Fibroblast of skin of back (primary cell): ENCODE results near the gene CPOX.
"Not testable (repeated sequence)": the region's sequence is repeated elsewhere in the genome, so short reads cannot be mapped to it uniquely, and the experiment has no call there.

Source experiments
- DNase-seq: peaks from one replicate; pipeline ENCODE4 v3.0.0-alpha.2; 2013

CPOX gene

GRCh38 chr3:98561727-98562521 is 31.5 kb downstream of the CPOX start:
- DNase-seq = no peak

DNA sequence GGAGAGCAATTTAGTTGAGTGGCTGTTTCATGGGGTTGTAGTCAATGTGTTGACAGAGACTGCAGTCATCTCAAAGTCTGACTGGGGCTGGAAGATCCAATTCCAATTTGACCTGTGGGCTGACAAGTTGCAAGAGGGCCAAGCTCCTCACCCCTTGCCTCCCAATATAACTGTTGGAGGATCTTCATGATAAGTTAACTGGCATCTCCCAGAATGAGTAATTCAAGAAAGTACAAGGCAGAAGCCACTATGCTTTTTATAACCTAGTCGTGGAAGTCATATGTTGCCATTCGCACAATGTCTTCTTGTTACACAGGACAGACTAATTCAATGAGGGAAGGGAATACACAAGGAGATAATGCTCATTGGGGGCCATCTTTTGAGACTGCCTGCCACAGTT is 32.5 kb downstream of the CPOX start:
- no peak for DNase-seq

GRCh38 chr3:98559769-98560168 is 33.6 kb downstream of the CPOX start:
- not testable (repeated sequence) for DNase-seq

DNA sequence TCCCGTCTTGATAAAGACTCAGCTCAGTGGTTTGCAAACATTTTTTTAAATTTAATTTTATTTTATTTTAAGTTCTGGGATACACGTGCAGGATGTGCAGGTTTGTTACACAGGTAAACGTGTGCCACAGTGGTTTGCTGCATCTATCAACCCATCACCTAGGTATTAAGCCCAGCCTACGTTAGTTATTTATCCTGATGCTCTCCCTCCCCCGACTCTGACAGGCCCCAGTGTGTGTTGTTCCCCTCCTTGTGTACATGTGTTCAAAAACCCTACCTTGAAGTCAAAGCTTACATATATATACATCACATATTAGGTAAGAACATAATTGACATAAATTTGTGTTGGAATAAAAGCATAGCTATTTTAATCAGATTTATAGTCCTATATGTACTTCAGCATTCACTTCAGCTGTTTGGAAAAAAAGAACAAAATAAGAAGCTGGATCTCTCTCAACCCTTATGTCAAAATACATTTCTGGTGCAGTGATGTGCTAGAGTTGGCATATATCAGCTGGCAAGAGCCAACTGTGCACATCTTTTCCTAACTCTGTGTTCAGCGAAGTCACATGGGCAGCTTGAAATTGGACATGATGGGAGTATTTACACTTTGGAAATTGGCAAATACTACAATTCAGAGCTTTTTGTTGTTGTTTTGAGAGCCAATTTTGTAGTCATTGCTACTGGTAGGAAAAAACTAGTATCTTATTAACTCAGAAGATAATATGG is 35.1 kb downstream of the CPOX start:
- DNase-seq = no peak

GRCh38 chr3:98557324-98558010 is 35.9 kb downstream of the CPOX start:
- no peak for DNase-seq

DNA sequence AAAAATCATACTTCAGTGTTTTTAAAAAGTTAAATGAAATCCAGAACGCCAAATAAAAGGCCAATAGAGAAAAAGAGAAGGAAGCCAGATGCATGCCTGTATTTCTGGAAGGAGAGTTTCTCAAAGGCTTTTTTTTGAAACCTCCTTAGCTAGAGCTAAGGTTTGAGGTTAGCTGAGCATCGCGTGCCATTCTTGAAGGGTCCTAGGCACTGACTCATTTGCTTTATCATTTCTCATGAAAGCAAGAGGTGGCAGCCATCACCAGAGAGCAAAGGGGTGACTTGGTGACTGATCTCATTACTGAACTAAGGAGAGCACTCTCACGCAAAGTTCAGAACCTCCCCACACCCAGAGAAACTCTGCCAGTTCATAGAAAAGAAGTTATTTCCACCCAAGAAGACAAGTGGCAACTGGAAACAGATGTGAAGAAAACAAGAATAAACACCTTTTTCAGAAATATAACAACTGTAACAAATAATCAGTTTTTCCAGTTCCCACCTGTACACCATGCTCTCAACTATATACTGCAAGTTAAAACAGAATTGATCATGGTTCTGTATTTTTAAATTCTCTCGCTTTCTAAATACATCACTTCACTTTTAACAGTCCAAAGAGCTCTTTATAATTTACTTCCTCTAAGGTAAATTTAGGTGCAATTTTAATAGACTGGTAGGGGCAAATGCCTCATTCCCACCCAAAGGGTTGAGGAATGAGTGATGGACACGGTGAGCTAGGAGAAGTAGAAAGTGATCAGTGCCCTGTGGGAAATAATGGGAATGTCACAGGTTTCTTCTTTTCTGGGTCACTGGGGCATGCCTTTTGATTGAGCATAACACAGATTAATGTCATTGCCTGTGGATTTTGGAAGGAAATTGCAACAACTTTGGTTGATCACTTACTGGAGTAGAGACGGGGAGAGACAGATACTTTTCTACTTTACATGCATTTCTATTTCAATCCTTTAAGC is 37.0 kb downstream of the CPOX start:
- peak; percentile 19 for DNase-seq

- no peak for DNase-seq
Observed at GRCh38 chr3:98555025-98555379, 38.4 kb downstream of the CPOX start.

DNA sequence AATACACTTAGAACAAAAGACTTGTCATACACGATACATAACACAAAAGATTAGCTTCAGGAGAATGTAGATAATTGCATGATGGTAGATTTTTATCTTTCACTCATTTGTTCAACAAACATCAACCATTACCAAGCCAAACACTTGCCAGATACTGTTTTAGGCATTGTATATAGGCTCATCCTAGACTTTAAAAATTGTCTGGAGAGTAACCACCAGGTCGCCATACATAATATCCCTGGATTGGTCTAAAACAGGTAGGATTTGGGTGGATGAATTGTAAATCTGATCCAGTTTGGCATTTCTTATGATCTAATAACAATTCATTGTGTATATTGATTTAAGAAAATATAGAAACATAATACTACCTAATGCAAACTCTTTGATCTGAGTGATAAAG is 38.8 kb downstream of the CPOX start:
- no peak for DNase-seq

DNA sequence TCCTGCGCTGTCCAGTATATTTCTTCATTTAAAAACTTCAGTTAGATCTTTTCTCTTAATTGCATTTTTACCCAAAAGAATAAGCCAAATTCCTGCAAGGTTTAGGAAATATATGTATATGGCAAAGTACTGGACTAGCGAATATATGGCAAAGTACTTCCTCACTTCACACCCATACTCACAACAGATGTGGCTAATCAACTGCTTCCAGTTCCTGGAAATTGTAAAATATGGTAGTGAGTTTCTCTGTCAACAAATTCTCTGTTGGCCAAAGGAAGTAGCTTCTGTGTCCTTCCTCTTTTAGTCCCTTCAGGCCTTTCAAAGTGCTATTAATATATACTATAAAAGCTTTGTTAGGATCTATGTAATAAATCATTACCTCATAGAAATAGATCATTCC is 39.7 kb downstream of the CPOX start:
- no peak for DNase-seq

DNA sequence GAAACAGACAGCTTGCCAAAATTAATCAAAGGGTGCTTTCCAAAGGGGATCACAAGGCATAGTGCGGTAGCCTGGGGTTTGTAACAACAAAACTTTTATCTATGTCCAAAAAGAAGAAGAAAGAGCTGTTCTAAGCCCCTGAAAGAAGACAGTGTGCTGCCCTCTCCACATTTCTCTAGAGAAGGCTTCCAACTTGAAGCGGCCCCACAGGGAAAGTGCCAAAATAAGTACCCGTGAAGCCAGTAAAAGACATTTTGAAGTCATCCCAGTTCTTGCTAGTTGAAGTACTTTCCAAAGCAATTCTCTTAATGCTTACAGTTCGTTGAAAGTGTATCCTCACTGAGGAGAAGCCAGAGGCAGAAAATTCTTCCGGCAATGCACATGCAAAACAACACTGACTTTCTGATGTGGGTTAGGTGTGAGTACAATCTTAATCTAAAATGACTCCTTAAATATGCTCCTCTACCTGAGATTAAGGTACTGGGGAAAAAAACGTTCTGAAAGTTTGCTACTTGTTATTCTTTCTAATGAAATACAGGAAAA is 40.3 kb downstream of the CPOX start:
- no peak for DNase-seq

DNA sequence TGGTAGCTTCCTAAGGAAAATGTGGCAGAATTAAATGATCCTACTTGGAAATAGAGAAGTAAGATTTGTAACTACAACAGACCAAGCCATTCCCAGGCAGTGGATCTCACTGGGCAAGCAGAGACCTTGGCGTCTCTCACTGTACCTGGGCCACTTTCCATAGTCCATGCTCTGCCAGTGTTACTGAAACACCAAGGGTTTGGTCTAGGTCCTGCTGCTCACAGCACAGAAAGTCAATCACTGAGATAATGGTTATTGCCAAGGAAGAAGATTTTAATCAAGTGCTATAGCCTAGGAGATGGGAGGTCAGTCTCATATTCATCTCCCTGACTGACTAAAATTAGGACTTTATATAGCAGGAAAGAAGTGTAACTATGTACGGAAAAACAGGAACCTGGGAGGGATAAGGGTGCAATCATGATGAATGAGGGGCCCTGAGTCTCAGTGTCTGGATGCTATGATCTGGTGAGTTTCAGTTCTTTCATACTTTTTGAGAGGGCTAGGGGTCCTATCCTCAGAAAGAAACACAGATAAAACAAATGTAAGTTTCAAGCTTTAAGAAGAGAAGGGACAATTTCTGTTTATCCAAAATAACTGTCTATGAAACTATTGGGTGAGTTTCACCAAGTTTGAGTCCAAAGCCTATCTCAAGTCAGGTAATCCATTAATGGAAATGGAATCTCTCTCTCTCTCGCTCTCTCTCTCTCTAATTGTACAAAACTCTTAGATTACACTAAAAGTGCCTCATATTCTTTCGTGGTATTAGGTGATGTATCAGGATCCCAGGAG is 41.0 kb downstream of the CPOX start:
- no peak for DNase-seq

- DNase-seq = no peak
Observed at GRCh38 chr3:98551754-98552153, 41.7 kb downstream of the CPOX start.

DNA sequence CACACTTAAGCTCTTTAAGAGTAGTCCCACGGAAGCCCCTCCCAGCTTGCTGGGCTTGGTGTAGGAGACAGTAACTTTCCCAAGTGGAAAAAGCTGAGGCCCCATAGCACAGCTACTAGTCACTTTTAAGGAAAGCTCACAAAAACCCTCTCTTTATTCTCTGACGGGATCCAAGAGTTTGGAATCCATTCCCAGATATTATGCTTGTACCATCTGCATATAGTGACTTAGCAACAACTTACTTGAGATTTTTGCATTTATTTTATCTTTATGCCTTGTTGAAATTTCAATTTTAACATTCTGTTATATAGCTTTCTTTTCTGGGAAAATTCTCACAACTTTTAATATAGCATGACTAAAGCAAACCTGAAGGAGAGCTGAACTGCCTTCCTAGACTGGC is 42.2 kb downstream of the CPOX start:
- DNase-seq = no peak

GRCh38 chr3:98550833-98551232 is 42.6 kb downstream of the CPOX start:
- no peak for DNase-seq

DNA sequence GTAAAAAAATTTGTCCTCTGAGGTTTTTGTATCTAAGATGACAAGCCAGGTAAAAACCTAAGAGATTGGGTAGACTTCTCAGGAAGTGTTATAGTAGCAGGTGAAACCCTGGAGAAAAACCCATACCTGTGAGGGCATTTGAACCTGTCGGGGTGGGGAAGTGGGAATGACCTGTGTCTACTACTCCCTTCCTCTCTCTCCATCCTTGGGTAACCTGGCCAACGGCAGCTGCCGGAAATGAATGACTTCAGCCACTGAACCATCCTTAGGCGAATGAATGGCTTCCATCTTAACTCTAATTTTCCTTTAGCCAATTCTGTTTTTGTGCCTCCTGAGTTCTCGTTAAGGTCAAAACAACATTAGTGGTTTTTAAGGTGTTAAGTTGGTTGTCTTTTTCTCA is 44.9 kb downstream of the CPOX start:
- DNase-seq = no peak

DNA sequence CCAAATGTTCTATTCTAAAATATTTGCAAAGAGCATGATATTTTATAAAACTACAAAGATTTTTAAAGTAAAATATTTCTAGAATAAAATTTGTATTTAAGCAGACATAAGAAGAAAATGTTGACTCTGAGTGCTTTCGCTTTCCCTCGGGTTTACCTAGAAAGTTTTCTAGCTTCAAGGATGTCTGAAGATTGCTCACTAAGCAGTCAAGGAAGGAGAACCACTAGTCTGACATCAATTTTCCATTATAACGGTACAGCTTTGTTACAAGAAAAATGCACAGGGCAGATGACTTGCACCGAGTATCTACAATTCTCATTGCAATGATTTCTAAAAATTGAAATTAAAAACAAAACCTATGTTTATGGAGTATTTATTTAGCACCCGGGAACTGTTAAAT is 47.5 kb downstream of the CPOX start:
- DNase-seq = no peak

GRCh38 chr3:98542623-98543022 is 50.8 kb downstream of the CPOX start:
- no peak for DNase-seq

DNA sequence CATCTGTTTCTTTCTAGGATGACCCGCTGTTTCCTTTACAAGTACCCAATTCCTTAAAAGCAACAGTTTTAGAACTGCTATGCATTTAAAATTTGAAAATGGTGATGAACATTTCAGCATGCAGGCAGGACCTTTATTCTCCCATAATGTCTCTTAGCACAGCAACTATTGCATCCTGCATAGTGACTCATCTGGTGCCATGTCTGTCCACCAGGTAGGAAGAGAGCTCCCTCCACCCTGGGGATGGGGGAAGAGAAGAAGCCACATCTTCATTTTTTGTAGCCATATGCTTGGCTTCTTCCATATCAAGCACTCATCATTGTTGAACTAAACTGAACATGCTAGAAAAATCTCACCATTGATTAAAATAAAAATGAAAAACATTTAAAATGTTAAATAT is 51.7 kb downstream of the CPOX start:
- no peak for DNase-seq

DNA sequence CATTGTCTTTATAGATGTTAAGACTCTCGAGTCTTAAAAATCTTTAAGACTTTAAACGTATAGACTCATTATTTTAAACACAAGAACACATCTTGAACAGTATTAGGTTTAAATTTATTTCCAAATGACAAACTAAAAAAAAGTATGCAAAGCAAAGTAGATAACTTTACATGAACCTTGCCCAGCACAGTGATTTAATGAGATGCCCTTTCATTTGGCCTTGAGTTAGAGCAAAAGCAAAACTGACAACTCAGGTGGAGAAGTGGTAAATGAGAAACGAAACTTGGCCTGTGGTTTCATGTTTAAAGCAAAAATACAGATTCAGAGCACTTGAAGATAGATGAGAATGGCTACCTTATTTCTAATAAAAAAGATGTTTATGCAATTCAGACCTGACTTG is 53.1 kb downstream of the CPOX start:
- no peak for DNase-seq

- DNase-seq = no peak
Observed at GRCh38 chr3:98536456-98537017, 56.9 kb downstream of the CPOX start.

DNA sequence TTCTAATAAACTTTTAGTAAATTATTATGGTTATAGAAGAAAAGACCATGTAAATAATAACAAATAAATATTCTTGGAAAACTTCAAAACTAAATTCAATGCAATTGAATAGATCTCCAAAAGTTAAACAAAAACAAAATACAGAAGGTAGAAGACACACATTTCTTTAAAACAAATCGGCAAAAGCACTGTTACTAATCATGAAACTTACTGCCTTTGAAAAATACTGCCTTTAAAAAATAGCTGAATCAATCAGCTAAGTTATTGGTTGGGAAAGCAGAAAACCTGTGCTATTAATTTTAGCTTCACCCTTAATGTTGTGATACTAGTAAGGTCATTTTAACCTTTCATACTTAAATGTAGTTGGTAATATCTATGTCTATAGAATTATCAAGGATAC is 58.7 kb downstream of the CPOX start:
- no peak for DNase-seq
